H9 (cell line): Measurements from ENCODE around the gene SLC34A1. TPM values are rescaled to one million over a fixed set of nuclear protein-coding genes. Genes with fewer than 3 reads are reported as not detected.

Experiments used
- DNase-seq: peaks from one replicate; pipeline ENCODE4 v3.0.0-alpha.2; 2017
- H2AFZ ChIP-seq: one replicate; pipeline ENCODE4 v1.6.1; 2013; ENCODE audit warnings: mild to moderate bottlenecking, low read length, control low read depth, moderate library complexity
- H2AK5ac ChIP-seq: 2 replicates; pipeline ENCODE4 v1.6.1; 2013; ENCODE audit warnings: low read length, control low read depth, mixed read lengths; ENCODE audit not compliant: insufficient read length
- H2BK120ac ChIP-seq: one replicate; pipeline ENCODE4 v1.6.1; 2013; ENCODE audit warnings: low read depth, mild to moderate bottlenecking, low read length, control low read depth, inconsistent platforms; ENCODE audit not compliant: poor library complexity, severe bottlenecking
- H2BK12ac ChIP-seq: 2 replicates; pipeline ENCODE4 v1.6.1; 2013; ENCODE audit warnings: low read length, control low read depth, mixed read lengths, low read depth; ENCODE audit not compliant: insufficient read length
- H2BK15ac ChIP-seq: 2 replicates; pipeline ENCODE4 v1.6.1; 2013; ENCODE audit warnings: low read depth, low read length, control low read depth
- H2BK20ac ChIP-seq: one replicate; pipeline ENCODE4 v1.6.1; 2013; ENCODE audit warnings: low read depth, mild to moderate bottlenecking, low read length, control low read depth, inconsistent platforms; ENCODE audit not compliant: poor library complexity, severe bottlenecking
- H2BK5ac ChIP-seq: 2 replicates; pipeline ENCODE4 v1.6.1; 2013; ENCODE audit warnings: low read length, control low read depth, mixed read lengths; ENCODE audit not compliant: insufficient read length
- H3K14ac ChIP-seq: 2 replicates; pipeline ENCODE4 v1.6.1; 2013; ENCODE audit warnings: low read length, control low read depth; ENCODE audit not compliant: insufficient read depth
- H3K18ac ChIP-seq: 2 replicates; pipeline ENCODE4 v1.6.1; 2013; ENCODE audit warnings: low read depth, mild to moderate bottlenecking, mixed read lengths, low read length, control low read depth; ENCODE audit not compliant: insufficient read length
- H3K23ac ChIP-seq: 2 replicates; pipeline ENCODE4 v1.6.1; 2013; ENCODE audit warnings: low read length, control low read depth, mixed read lengths, low read depth; ENCODE audit not compliant: insufficient read length
- H3K23me2 ChIP-seq: 2 replicates; pipeline ENCODE4 v1.6.1; 2013; ENCODE audit warnings: low read depth, mild to moderate bottlenecking, mixed read lengths, low read length, control low read depth; ENCODE audit not compliant: insufficient read length, poor library complexity, severe bottlenecking
- H3K27ac ChIP-seq: 2 replicates; pipeline ENCODE4 v1.5.1; 2013; ENCODE audit warnings: low read length, control low read depth, mixed read lengths, low read depth; ENCODE audit not compliant: insufficient read length
- H3K27me3 ChIP-seq: 2 replicates; pipeline ENCODE4 v1.6.1; 2013; ENCODE audit warnings: low read length, control low read depth, inconsistent platforms; ENCODE audit not compliant: insufficient read depth
- H3K4ac ChIP-seq: 2 replicates; pipeline ENCODE4 v1.6.1; 2013; ENCODE audit warnings: low read depth, mild to moderate bottlenecking, control low read depth, inconsistent platforms, low read length, moderate library complexity
- H3K4me1 ChIP-seq: 2 replicates; pipeline ENCODE4 v1.6.1; 2013; ENCODE audit warnings: low read length, control low read depth, inconsistent platforms; ENCODE audit not compliant: insufficient read depth
- H3K4me2 ChIP-seq: 2 replicates; pipeline ENCODE4 v1.6.1; 2013; ENCODE audit warnings: low read length, control low read depth, mixed read lengths; ENCODE audit not compliant: insufficient read length, insufficient read depth
- H3K56ac ChIP-seq: 2 replicates; pipeline ENCODE4 v1.6.1; 2013; ENCODE audit warnings: low read depth, mild to moderate bottlenecking, mixed read lengths, low read length, control low read depth; ENCODE audit not compliant: insufficient read length
- H3K79me1 ChIP-seq: 2 replicates; pipeline ENCODE4 v1.6.1; 2013; ENCODE audit warnings: low read depth, mild to moderate bottlenecking, moderate library complexity, low read length, control low read depth, inconsistent platforms; ENCODE audit not compliant: insufficient read depth, poor library complexity, severe bottlenecking
- H3K79me2 ChIP-seq: 2 replicates; pipeline ENCODE4 v1.6.1; 2013; ENCODE audit warnings: low read length, control low read depth, inconsistent platforms; ENCODE audit not compliant: insufficient read depth
- H3K9ac ChIP-seq: 2 replicates; pipeline ENCODE4 v1.6.1; 2013; ENCODE audit warnings: low read length, control low read depth, mixed read lengths; ENCODE audit not compliant: insufficient read length; ENCODE audit errors: extremely low read depth
- H3K9me3 ChIP-seq: one replicate; pipeline ENCODE4 v1.6.1; 2013; ENCODE audit warnings: low read depth, low read length, inconsistent platforms; ENCODE audit not compliant: control insufficient read depth
- H3T11ph ChIP-seq: one replicate; pipeline ENCODE4 v1.6.1; 2013; ENCODE audit warnings: mild to moderate bottlenecking, low read length, control low read depth, inconsistent platforms
- H4K20me1 ChIP-seq: one replicate; pipeline ENCODE4 v1.6.1; 2013; ENCODE audit not compliant: control insufficient read depth, insufficient read length, insufficient read depth
- H4K5ac ChIP-seq: 2 replicates; pipeline ENCODE4 v1.6.1; 2013; ENCODE audit warnings: low read depth, mild to moderate bottlenecking, mixed read lengths, low read length, control low read depth; ENCODE audit not compliant: insufficient read length
- H4K8ac ChIP-seq: replicated peaks from 2 replicates; pipeline ENCODE4 v1.6.1; 2013; ENCODE audit warnings: low read length, control low read depth, mixed read lengths, low read depth; ENCODE audit not compliant: insufficient read length
- H4K91ac ChIP-seq: 2 replicates; pipeline ENCODE4 v1.6.1; 2013; ENCODE audit warnings: low read depth, mild to moderate bottlenecking, moderate library complexity, mixed read lengths, low read length, control low read depth; ENCODE audit not compliant: insufficient read length
- H3K27ac Mint-ChIP-seq, 3 experiments: 2 replicates in 2 of 3; 3 replicates in 1 of 3; pipeline ENCODE4 v1.8.0; 2020 to 2021; ENCODE audit warnings: mixed read lengths in 3 of 3, mild to moderate bottlenecking in 1 of 3, moderate library complexity in 1 of 3
- H3K27me3 Mint-ChIP-seq: 2 replicates; pipeline ENCODE4 v1.8.0; 2021; ENCODE audit warnings: low read depth, mild to moderate bottlenecking, moderate library complexity, mixed read lengths
- H3K36me3 Mint-ChIP-seq, 3 experiments: 2 replicates in 2 of 3; 3 replicates in 1 of 3; pipeline ENCODE4 v1.8.0; 2020 to 2021; ENCODE audit warnings: low read depth in 3 of 3, mixed read lengths in 3 of 3; ENCODE audit not compliant: insufficient read depth in 1 of 3
- H3K4me1 Mint-ChIP-seq, 2 experiments: 2 replicates each; pipeline ENCODE4 v1.8.0; 2020; ENCODE audit warnings: mixed read lengths in 2 of 2
- H3K4me3 Mint-ChIP-seq, 2 experiments: 2 replicates in 1 of 2; 3 replicates in 1 of 2; pipeline ENCODE4 v1.8.0; 2020 to 2021; ENCODE audit warnings: mild to moderate bottlenecking in 2 of 2, mixed read lengths in 2 of 2, moderate library complexity in 1 of 2
- H3K9me3 Mint-ChIP-seq, 2 experiments: 2 replicates in 1 of 2; 3 replicates in 1 of 2; pipeline ENCODE4 v1.8.0; 2020; ENCODE audit warnings: mild to moderate bottlenecking in 2 of 2, mixed read lengths in 2 of 2, moderate library complexity in 1 of 2
- WGBS: extraction: QIAGEN DNeasy Blood & Tissue Kit; methylation state at CpG from one replicate; pipeline ENCODE4 v1.1.7; 2013; ENCODE audit warnings: missing lambda C conversion rate, low lambda C conversion rate, mixed read lengths; ENCODE audit not compliant: insufficient read length; ENCODE audit errors: extremely low coverage; 5-methylcytosine and 5-hydroxymethylcytosine counted together
- total RNA-seq: library from RNA; stranded (reverse); gene quantifications from 2 replicates; pipeline ENCODE4 v1.2.1, GENCODE V29; 2021
- TF ChIP-seq, protein P1 (sequence below): fragments of 200-600 bp; sonication (generic); conservative IDR thresholded peaks from 3 replicates; pipeline ENCODE4 v1.8.0; 2021; ENCODE audit warnings: antibody characterized with exemption, mild to moderate bottlenecking

Gene SLC34A1
- total RNA-seq, 1 experiment from 2014 or later, result not detected

DNA sequence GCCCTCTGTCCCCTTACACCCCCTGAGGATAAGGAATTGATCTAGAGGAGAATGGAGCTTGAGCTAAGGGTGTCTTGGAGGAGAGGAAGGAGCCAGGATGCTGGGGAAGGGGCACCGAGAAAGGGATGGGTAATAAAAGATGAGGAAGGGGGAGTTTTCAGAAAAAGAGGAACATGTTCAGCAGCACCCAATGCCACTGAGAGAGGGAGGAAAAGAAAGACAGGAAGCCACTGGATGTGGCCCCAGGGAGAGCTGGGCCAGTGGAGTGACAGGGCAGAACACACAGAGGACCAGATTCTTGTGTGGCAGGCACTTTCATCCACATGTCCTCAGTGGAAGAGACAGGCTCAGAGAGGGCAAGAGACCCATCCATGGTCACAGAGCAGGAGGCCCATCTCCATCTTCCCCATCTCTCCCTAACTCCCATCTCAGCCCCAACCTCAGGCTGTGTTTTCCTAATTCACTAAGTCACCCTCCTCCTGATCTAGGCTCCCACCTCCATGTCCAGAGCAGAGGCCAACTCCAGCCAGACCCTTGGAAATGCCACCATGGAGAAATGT lies 9.1 kb downstream of the SLC34A1 start:
- Histone ChIP-seq H3K23ac (no peak overlapping the region), H2BK120ac (no peak overlapping the region), H3K4ac (no peak overlapping the region), H3K9me3 (no peaks in the 10 kb centered on the region), H4K20me1 (no peaks in the 10 kb centered on the region), H4K8ac (no peak overlapping the region), H2BK20ac (no peak overlapping the region), H2AFZ (no peak overlapping the region), H3T11ph (no peak overlapping the region), H3K18ac (no peak overlapping the region), H2BK15ac (no peak overlapping the region), H2BK12ac (no peak overlapping the region), H2AK5ac (no peak overlapping the region), H2BK5ac (no peak overlapping the region), H3K4me1 (no peaks in the 10 kb centered on the region; the same call in 1 of the 2 replicates), H3K27ac (no peak overlapping the region), H3K27me3 (no peaks in the 10 kb centered on the region; the same call in 1 of the 2 replicates), H3K79me1 (no peaks in the 10 kb centered on the region), H3K56ac (no peak overlapping the region), H3K79me2 (no peaks in the 10 kb centered on the region), H3K9ac (no peak overlapping the region), H3K14ac (no peak overlapping the region), H3K23me2 (no peaks in the 10 kb centered on the region), H3K4me2 (no peak overlapping the region), H4K91ac (no peak overlapping the region), H4K5ac (no peak overlapping the region)
- TF ChIP-seq, protein P1, sequence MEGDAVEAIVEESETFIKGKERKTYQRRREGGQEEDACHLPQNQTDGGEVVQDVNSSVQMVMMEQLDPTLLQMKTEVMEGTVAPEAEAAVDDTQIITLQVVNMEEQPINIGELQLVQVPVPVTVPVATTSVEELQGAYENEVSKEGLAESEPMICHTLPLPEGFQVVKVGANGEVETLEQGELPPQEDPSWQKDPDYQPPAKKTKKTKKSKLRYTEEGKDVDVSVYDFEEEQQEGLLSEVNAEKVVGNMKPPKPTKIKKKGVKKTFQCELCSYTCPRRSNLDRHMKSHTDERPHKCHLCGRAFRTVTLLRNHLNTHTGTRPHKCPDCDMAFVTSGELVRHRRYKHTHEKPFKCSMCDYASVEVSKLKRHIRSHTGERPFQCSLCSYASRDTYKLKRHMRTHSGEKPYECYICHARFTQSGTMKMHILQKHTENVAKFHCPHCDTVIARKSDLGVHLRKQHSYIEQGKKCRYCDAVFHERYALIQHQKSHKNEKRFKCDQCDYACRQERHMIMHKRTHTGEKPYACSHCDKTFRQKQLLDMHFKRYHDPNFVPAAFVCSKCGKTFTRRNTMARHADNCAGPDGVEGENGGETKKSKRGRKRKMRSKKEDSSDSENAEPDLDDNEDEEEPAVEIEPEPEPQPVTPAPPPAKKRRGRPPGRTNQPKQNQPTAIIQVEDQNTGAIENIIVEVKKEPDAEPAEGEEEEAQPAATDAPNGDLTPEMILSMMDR, result no peak
- Mint-ChIP-seq H3K27ac (peak overlapping the region in 1 of 3 experiments; percentile 32; a peak in 1 of 7 replicates), H3K36me3 (no peaks in the 10 kb centered on the region), H3K4me1 (peaks cover 27 to 33% of the 10 kb centered on the region in 2 experiments), H3K27me3 (peaks cover 52% of the 10 kb centered on the region), H3K4me3 (no peak overlapping the region; a peak in 1 of 5 replicates), H3K9me3 (no peaks in the 10 kb centered on the region)
- no CpG with 5 or more reads among the region's 1 CpG for WGBS
- DNase-seq, result no peak
